ENCODE results near the gene LUZP1.
"Not testable (repeated sequence)": the region's sequence is repeated elsewhere in the genome, so short reads cannot be mapped to it uniquely, and the experiment has no call there.

LUZP1 gene

DNA sequence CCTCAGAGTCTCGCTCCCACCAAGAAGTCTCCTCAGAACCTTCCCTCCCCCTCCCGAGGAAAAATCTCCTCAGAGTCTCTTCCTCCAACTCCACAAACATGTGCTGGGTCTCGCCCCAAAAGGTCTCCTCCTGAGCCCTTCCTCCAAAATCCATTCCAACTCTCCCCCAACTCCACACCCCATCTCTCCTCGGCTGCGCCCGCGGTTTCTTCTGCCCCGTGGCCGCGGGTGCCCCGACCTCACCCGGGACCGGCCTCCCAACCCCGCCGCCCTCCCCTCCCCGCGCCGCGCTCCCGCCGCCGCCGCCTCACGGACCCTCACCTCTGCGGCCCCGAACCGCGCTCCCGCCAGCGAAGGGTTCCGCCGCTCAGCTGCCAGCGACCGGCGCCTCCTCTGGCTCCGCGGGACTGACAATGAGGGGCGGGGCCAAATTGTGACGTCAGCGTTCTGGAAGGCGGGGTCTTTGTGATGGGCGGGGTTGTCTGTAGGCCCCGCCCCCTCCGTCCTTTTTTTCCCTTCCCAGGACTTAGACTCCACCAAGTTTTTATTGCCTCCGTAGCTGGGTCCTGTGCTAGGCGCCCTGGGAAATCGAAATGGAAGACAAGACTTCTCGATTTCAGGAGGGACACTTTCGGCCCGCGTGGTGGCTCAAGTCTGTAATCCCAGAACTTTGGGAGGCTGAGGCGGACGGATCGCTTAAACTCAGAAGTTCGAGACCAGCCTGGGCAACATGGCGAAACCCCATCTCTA, at the start of gene LUZP1:
LUZP1 (minus strand) TSS at position 412 of the 750 bp plus-strand sequence.
- peak; percentile 91 for DNase-seq

- DNase-seq, result peak; percentile 67
These were observed 48.9 kb upstream of the LUZP1 start, which contains the start of gene HTR1D for GRCh38 chr1:23217421-23218115. HTR1D (minus strand) TSS chr1:23217502; CDS start chr1:23194219, 23,283 bp downstream.

DNA sequence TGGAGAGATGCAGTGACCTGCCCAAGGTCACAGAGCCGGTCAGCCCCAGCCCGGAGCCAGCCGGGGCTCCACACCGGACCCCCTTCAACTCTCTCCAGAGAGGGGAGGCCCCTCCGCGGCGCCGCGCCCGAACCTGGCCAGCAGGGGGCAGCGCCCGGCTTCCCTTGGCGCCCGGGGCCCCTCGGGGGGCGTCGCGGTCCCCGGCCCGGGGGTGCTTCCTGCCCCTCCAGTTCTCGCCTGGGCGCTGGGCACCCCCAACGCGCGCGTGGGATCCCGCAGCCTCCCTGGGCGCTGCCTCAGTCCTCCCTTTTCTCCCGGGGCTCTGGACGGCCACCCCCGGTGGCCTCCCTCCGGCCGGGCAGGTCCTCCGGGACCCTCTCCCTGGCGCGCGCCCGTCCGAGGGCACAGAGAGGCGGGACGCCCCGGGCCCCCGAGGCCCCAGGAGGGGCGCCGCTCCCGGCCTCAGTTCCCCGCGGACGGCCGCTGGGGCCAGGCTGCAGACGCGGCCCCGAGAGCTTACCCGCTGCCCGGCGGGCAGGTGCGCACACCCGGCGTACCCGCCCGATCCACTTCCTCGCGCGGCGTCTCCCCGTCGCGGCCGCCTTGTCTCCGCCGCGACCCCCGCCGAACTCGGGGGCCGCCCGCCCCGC, 48.2 kb upstream of the LUZP1 start:
- peak; percentile 64 for DNase-seq

GRCh38 chr1:23215751-23216449, 47.2 kb upstream of the LUZP1 start:
- peak; percentile 73 for DNase-seq

GRCh38 chr1:23215291-23215690, 46.6 kb upstream of the LUZP1 start:
- DNase-seq, result no peak

GRCh38 chr1:23214640-23215039, 46.0 kb upstream of the LUZP1 start:
- DNase-seq, result no peak

DNA sequence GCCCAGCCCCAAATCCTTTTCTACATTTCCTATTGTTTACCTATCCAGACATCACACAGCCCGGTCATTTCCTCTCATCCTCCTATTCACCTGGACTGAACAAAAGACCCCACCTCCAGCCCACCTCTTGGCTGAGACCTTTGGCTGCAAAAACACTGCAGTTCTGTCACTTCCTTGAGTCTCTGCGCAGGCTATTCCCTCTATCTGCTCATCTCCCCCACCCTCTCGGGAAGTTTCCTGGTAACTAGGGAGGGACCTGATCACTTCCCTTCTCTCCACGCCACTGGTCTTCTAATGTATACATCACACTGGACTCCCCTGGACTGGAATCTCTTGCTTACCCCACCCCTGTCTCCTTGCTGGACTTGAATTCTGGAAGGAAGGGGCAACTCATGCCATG, 43.3 kb upstream of the LUZP1 start:
- DNase-seq, result no peak

DNA sequence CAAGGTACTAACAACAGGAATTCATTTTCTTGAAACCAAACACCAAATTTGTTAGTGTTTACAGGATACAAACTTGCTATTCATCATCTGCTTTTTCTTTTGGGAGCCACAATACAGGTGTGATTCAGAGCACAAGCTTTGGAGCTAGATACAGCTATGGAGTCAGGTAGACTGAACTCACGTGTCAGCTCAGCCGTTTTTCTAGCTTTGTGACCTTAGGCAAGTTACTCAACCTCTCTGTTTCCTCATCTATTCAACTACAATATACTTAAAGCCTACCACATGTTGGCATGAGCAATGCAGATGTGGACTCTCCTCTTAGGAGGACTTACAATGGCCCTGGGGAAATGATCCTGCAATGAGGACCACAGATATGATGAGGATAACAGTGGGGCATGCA, 42.3 kb upstream of the LUZP1 start:
- DNase-seq, result no peak

- DNase-seq, result peak; percentile 80
These were observed 41.7 kb upstream of the LUZP1 start for GRCh38 chr1:23210351-23210785.

- no peak for DNase-seq
These were observed 41.1 kb upstream of the LUZP1 start for GRCh38 chr1:23209770-23210169.

DNA sequence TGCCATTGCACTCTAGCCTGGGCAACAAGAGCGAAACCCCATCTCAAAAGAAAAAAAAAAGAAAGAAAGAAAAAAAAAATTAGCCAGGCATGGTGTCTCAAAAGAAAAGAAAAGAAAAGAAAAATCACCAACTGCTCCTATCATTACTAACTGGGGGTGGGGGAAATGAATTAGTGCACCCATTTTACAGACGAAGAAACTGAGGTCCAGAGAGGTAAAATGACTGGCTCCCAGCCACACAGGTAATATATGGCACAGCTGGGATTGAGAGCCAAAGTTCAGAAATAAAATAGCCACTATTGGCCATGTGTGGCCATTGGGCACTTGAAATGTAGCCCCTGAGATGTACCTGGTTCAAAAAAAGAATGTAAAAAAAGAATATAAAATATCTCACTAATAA, 39.9 kb upstream of the LUZP1 start:
- DNase-seq, result no peak

GRCh38 chr1:23207733-23208132, 39.1 kb upstream of the LUZP1 start:
- not testable (repeated sequence) for DNase-seq

- DNase-seq, result no peak
These were observed 33.6 kb upstream of the LUZP1 start for GRCh38 chr1:23202263-23202749.

DNA sequence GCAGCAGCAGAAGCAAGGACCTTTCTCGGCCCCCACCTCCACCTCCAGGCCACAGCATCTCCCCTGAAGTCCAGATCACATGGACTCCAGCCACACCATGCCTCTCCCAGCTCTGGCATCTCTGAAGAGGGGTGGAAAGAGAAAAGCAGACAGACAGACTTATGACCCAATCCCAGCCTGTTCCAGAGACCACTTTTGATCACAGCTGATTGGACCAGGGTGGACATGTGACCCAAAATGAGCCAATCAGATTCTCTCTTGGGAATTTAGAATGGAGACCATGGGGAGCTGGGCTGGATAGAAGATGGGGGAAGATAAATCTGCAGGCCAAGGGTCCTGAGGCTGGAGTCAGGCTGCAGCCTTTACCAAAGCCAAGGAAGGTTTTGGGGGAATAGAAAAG, 32.2 kb upstream of the LUZP1 start:
- no peak for DNase-seq

DNA sequence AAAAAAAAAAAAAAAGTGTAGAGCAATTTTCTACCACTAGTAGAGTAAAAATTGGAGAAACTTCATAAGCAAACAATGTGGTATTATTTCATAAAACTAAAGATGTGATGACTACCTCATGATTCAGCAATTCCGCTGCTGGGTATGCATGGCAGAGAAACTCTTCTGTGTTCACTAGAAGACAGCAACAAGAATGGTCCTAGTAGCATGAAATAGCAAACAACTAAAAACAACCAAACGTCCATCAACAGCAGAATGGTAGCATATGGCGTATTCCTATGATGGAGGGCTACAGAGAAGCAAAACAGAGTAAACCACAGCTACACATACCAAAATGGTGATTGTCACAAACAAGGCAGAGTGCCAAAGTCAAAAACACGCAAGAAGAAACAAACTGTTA, 29.7 kb upstream of the LUZP1 start:
- no peak for DNase-seq

DNA sequence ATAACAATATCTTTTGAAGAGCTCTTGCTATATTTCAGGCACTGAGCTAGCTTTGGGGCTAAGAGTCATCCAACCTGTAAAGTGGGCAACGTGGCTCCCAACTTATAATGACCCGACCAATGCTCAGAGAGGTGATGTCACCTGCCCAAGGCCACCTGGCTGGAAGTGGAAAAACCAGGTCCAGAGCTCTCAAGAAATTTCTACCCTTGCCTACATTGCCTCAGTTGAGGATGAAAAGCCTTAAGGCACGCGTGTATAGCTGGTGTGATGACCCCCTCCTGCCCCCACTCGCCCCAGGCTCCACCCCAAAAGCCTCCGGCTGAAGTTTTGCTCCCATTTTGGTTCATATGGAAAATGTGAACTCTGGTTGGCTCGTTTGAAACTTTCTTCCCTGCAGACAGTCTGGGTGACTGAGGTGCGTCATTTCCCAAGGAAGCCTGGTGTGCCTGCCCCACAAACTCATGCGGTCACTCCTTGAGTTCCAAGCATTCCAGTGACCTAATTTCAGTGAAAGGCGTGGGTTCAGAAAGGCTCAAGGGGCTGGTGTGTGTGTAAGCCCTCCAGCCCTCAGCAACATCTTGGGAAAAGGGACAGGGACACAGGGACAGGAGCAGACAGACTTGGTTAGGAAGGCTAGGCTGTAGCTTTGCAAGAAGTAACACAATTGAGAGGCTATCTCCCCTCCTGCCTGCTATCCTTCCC, 28.1 kb upstream of the LUZP1 start:
- peak; percentile 99 for DNase-seq

GRCh38 chr1:23194119-23194984, 25.7 kb upstream of the LUZP1 start:
- DNase-seq, result peak; percentile 93

DNA sequence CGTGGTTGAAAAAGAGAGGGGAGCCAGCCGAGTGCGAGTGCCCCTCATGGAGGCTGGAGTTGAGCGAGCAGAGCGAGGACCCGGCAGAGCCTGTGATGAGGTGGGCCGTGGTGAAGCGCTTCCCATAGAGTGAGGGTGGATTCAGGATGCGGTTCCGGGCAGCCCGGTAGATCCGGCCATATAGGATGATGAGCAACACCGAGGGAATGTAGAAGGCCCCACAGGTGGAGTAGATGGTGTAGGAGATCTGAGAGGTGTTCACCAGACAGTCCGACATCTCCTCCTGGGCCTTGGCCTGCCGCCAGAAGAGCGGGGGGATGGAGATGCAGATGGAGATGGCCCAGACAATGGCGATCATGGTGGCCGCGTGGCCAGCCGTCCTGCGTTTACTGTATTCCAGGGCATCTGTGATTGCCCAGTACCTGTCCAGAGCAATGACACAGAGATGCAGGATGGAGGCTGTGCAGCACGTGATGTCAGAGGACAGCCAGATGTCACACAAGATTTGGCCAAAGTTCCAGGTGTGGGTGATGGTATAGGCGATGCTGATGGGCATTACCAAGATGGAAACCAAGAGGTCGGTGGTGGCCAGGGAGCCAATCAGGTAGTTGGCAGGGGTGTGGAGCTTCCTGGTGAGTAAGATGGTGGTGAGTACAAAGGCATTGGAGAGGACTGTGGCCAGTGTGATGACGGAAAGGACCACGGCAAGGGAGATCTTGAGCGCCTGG, 24.9 kb upstream of the LUZP1 start:
- DNase-seq, result no peak

GRCh38 chr1:23191199-23191598, 22.5 kb upstream of the LUZP1 start:
- no peak for DNase-seq

DNA sequence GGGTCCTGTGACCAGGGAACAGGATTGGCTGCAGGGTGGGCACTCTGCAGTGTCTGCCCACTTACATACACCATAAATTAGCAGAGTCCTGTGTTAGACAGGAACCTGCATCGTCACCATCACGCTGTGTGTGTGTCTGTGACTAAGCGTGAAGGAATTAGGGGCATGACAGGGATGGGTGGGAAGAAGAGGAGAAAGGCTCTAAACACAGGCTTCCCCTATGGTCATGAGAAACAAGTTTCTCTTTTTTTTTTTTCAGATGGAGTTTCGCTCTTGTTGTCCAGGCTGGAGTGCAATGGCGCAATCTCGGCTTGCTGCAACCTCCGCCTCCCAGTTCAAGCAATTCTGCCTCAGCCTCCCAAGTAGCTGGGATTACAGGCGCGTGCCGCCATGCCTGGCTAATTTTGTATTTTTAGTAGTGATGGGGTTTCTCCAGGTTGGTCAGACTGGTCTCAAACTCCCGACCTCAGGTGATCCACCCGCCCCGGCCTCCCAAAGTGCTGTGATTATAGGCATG, 20.3 kb upstream of the LUZP1 start:
- peak; percentile 97 for DNase-seq

All from islet precursor cell (in vitro differentiated cells).